Thymus (tissue), 11 donors: ENCODE measurements around the gene GPHA2. TPM values are rescaled to one million over a fixed set of nuclear protein-coding genes. Genes with fewer than 3 reads are reported as not detected.

Source experiments
- DNase-seq, 9 donors: peaks; one replicate each; pipeline ENCODE4 v3.0.0-alpha.2; 2013; ENCODE audit warnings: low spot score in 9 of 9, low read depth in 6 of 9, missing footprints in 1 of 9
- H3K27ac ChIP-seq, 2 donors: one replicate each; pipeline ENCODE4 v1.5.1; 2013; ENCODE audit warnings: control low read depth in 1 of 2, low read depth in 1 of 2, low read length in 1 of 2, mild to moderate bottlenecking in 1 of 2, moderate library complexity in 1 of 2
- H3K27me3 ChIP-seq, 2 donors: one replicate each; pipeline ENCODE4 v1.5.1; 2013; ENCODE audit warnings: low read length in 1 of 2; ENCODE audit not compliant: control insufficient read depth in 2 of 2, insufficient read depth in 1 of 2
- H3K36me3 ChIP-seq, 2 donors: one replicate each; pipeline ENCODE4 v1.5.1; 2013; ENCODE audit warnings: low read length in 1 of 2, mild to moderate bottlenecking in 1 of 2, moderate library complexity in 1 of 2; ENCODE audit not compliant: control insufficient read depth in 2 of 2, insufficient read depth in 2 of 2
- H3K4me1 ChIP-seq, 2 donors: one replicate each; pipeline ENCODE4 v1.5.1; 2013; ENCODE audit warnings: low read length in 2 of 2; ENCODE audit not compliant: control insufficient read depth in 2 of 2, insufficient read depth in 2 of 2
- H3K4me3 ChIP-seq, 2 donors: one replicate each; pipeline ENCODE4 v1.5.1; 2013; ENCODE audit warnings: low read length in 2 of 2, control low read depth in 1 of 2, mild to moderate bottlenecking in 1 of 2
- H3K9me3 ChIP-seq, 2 donors: one replicate each; pipeline ENCODE4 v1.5.1; 2013; ENCODE audit warnings: low read length in 1 of 2, mild to moderate bottlenecking in 1 of 2; ENCODE audit not compliant: control insufficient read depth in 2 of 2, insufficient read depth in 1 of 2
- WGBS: extraction: QIAGEN DNeasy Blood & Tissue Kit; methylation state at CpG from one replicate; pipeline ENCODE4 v1.1.7; 2013; 5-methylcytosine and 5-hydroxymethylcytosine counted together
- polyA plus RNA-seq: library from polyadenylated mRNA; stranded (reverse); fragments of 200-250 nt; gene quantifications from one replicate; pipeline ENCODE4 v1.2.3, GENCODE V29; 2013
- total RNA-seq: library from RNA; stranded (reverse); fragments of 120-200 nt; gene quantifications from one replicate; pipeline ENCODE4 v1.2.4, GENCODE V29; 2013
- donor health status: healthy.

The GPHA2 gene
- total and polyA plus RNA-seq, 2 donors: 0.47 to 1.6 TPM

GRCh38 chr11:64963072-64963631, 27.5 kb upstream of the GPHA2 start:
- H3K4me1 ChIP-seq: no peaks in the 10 kb centered on the region
- 95% methylated on average over 5 of the region's 5 CpGs for WGBS
- no peaks in the 10 kb centered on the region for H3K36me3 ChIP-seq
- H3K9me3 ChIP-seq: no peaks in the 10 kb centered on the region
- no peak overlapping the region for H3K4me3 ChIP-seq
- no peak for DNase-seq
- H3K27me3 ChIP-seq: peaks cover 0 to 2% of the 10 kb centered on the region in 2 donors
- no peak overlapping the region for H3K27ac ChIP-seq

GRCh38 chr11:64960719-64961118, 25.0 kb upstream of the GPHA2 start:
- no peaks in the 10 kb centered on the region for H3K36me3 ChIP-seq
- H3K9me3 ChIP-seq: no peaks in the 10 kb centered on the region
- 90% methylated on average over 4 of the region's 4 CpGs for WGBS
- H3K4me1 ChIP-seq: no peaks in the 10 kb centered on the region
- no peak for DNase-seq
- no peak overlapping the region for H3K4me3 ChIP-seq
- H3K27ac ChIP-seq: no peak overlapping the region
- H3K27me3 ChIP-seq: peaks cover 0 to 2% of the 10 kb centered on the region in 2 donors

GRCh38 chr11:64959498-64959897, 23.8 kb upstream of the GPHA2 start:
- Histone ChIP-seq H3K4me1 (no peaks in the 10 kb centered on the region), H3K36me3 (no peaks in the 10 kb centered on the region), H3K27me3 (peaks cover 2% of the 10 kb centered on the region in 2 donors), H3K4me3 (no peak overlapping the region), H3K9me3 (no peaks in the 10 kb centered on the region), H3K27ac (no peak overlapping the region)
- no peak for DNase-seq
- WGBS: 75% methylated on average over 3 of the region's 3 CpGs

GRCh38 chr11:64954201-64954600, 18.5 kb upstream of the GPHA2 start:
- Histone ChIP-seq H3K27ac (no peak overlapping the region), H3K4me1 (no peaks in the 10 kb centered on the region), H3K27me3 (peaks cover 7 to 10% of the 10 kb centered on the region in 2 donors), H3K4me3 (no peak overlapping the region), H3K9me3 (no peaks in the 10 kb centered on the region), H3K36me3 (no peaks in the 10 kb centered on the region)
- WGBS: 70% methylated on average over 5 of the region's 5 CpGs
- DNase-seq: no peak

GRCh38 chr11:64951529-64951928, 15.8 kb upstream of the GPHA2 start:
- no peaks in the 10 kb centered on the region for H3K36me3 ChIP-seq
- DNase-seq: no peak
- H3K4me3 ChIP-seq: no peak overlapping the region
- 88% methylated on average over 4 of the region's 4 CpGs for WGBS
- no peaks in the 10 kb centered on the region for H3K9me3 ChIP-seq
- no peak overlapping the region for H3K27ac ChIP-seq
- H3K4me1 ChIP-seq: no peaks in the 10 kb centered on the region
- peaks cover 7 to 10% of the 10 kb centered on the region in 2 donors for H3K27me3 ChIP-seq

GRCh38 chr11:64947208-64947814, 11.6 kb upstream of the GPHA2 start:
- H3K27me3 ChIP-seq: peaks cover 0 to 14% of the 10 kb centered on the region in 2 donors
- WGBS: 85% methylated on average over 5 of the region's 5 CpGs
- no peak overlapping the region for H3K27ac ChIP-seq
- no peak overlapping the region for H3K4me3 ChIP-seq
- DNase-seq: no peak
- no peaks in the 10 kb centered on the region for H3K36me3 ChIP-seq
- no peaks in the 10 kb centered on the region for H3K9me3 ChIP-seq
- H3K4me1 ChIP-seq: no peaks in the 10 kb centered on the region

GRCh38 chr11:64936539-64936938, 846 bp upstream of the GPHA2 start:
- DNase-seq: no peak
- Histone ChIP-seq H3K27me3 (peaks cover 0 to 12% of the 10 kb centered on the region in 2 donors), H3K9me3 (no peaks in the 10 kb centered on the region), H3K36me3 (peaks cover 13 to 21% of the 10 kb centered on the region in 2 donors), H3K4me3 (no peak overlapping the region), H3K4me1 (no peaks in the 10 kb centered on the region), H3K27ac (no peak overlapping the region)
- 93% methylated on average over 4 of the region's 4 CpGs for WGBS

DNA sequence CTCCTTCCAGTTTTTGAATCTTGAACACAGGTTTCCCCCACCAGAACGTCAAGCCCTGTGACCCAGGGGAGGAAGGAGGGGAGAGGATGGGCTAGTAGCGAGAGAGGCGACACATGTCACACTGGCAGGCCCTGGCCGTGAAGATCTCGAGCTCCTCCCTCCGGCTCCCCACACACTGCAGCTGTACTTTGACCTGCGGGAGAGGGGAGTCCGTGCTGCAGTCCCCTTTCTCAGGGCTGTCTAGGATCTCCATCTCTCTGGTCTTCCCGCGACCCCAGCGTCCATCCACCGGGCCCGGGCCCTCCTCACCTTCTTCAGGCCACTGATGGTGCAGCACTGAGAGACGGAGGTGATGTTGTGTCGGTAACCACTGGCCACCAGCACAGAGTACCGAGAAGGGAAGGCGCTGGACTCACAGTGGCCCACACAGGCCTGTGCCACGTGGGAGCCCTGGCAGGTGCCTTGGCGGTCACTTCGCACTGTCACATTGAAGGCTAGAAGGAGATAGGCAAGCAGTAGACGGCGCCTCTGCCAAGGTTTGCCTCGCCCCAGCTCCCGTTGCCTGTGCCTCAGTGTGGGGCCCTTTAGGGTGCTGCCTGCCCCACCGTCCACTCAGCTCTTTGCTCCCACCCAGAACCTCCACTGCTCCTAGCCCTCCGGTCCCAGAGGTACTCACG, 873 bp downstream of the GPHA2 start:
- H3K4me3 ChIP-seq: no peak overlapping the region
- H3K27ac ChIP-seq: no peak overlapping the region
- no peaks in the 10 kb centered on the region for H3K4me1 ChIP-seq
- no peak for DNase-seq
- 92% methylated on average over 27 of the region's 27 CpGs for WGBS
- H3K9me3 ChIP-seq: no peaks in the 10 kb centered on the region
- H3K36me3 ChIP-seq: peaks cover 27 to 34% of the 10 kb centered on the region in 2 donors
- H3K27me3 ChIP-seq: peaks cover 0 to 10% of the 10 kb centered on the region in 2 donors

DNA sequence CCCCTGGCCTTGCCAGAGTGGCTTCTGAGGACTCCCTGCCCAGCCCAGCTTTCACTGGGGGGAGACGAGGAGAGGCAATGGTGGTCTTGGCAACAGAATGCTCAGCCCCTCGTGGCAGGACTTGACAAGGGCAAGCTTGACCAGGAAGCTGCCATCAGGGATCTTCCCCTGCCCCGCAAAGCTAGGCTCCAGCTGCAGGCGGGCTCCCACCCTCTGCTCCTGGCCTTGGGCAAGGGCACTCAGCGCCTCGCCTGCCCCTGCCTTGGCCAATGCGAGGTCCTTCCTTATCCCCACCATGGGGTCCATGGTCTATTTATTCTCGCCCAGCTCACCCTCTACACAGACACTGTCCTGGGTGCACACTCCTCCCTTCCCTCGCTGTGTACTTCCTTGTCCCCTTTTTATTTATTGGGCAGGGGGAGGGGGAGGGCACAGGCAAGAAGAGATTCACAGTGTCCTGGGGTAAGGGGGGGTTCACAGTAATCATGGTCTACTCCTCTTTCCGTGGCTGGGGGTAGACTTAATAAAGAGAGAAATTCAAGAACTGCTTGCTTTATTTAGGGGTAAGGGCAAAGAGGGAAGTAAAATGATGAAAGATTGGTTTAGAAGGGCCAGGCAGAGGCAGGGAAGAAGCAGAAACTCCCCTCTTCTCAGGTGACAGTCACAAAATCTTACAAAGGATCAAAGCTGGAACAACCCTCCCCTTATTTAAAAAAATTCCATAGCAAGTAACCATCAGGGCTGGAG, 1.6 kb downstream of the GPHA2 start:
- Histone ChIP-seq H3K27me3 (peaks cover 0 to 7% of the 10 kb centered on the region in 2 donors), H3K36me3 (peaks cover 27 to 34% of the 10 kb centered on the region in 2 donors), H3K4me3 (no peak overlapping the region), H3K9me3 (no peaks in the 10 kb centered on the region), H3K4me1 (no peaks in the 10 kb centered on the region), H3K27ac (no peak overlapping the region)
- 94% methylated on average over 10 of the region's 10 CpGs for WGBS
- DNase-seq: no peak
